Erythroblast (primary cell): Measurements from ENCODE around the gene BIVM.

ENCODE experiments used
- DNase-seq, 2 experiments: peaks; one replicate each; lab custom pipeline; 2025; lab: John Stamatoyannopoulos, UW
- GATA1 ChIP-seq: IDR thresholded peaks from 2 replicates; pipeline ENCODE4 v1.6.1; 2011; ENCODE audit warnings: low read depth, mild to moderate bottlenecking, control low read depth, low read length, moderate library complexity
- POLR2A ChIP-seq: IDR thresholded peaks from 2 replicates; pipeline ENCODE4 v1.6.1; 2011; ENCODE audit warnings: mild to moderate bottlenecking, low read length

Gene BIVM

GRCh38 chr13:102868366-102868936 lies 69.5 kb downstream of the BIVM start:
- DNase-seq, result no peak
- TF ChIP-seq POLR2A (no peak), GATA1 (no peak)

GRCh38 chr13:102869948-102870676 lies 71.2 kb downstream of the BIVM start:
- no peak for DNase-seq
- no peak for TF ChIP-seq GATA1

- TF ChIP-seq POLR2A (no peak), GATA1 (no peak)
- DNase-seq, result peak; percentile 55 to 71
Measured at GRCh38 chr13:102870677-102871415, 71.9 kb downstream of the BIVM start.

- no peak for DNase-seq
- no peak for TF ChIP-seq GATA1
- no peak for TF ChIP-seq POLR2A
Measured at GRCh38 chr13:102872131-102872530, 73.2 kb downstream of the BIVM start.

DNA sequence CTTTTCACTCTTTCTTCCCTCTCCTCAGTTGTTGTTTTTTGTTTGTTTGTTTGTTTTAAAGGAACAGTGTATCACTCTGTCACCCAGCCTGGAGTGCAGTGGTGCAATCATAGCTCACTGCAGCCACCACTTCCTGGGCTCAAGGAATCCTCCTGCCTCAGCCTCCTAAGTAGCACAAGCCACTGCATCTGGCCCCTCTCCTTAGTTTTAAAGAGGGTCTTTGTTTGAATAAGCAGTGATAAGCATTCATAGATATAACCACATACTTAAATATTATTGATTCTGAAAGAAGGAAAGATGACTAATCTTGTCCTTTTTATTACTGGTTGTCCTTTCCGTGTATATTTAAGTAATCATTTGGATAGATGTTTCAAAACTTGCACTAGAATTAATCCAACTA lies 73.6 kb downstream of the BIVM start:
- TF ChIP-seq POLR2A, result no peak
- no peak for TF ChIP-seq GATA1
- DNase-seq, result no peak

DNA sequence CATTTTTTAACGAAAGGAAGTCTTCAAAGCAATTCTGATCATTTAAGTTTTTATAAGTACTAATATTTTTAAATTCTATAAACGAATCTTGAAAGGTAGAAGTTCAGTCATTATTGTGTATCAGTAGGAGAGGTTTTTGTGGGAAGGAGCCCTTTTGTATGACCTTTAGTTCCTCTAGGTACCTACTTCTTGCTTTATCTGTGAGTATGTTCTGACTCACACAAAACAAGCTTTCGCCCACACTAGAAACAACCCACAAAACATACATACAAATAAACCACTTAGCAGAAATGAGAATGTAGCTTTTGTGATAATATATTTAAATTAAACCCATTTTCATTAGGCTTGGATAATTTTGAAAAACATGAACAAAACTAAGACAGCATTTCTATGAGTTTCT lies 74.7 kb downstream of the BIVM start:
- no peak for DNase-seq
- TF ChIP-seq POLR2A (no peak), GATA1 (no peak)

DNA sequence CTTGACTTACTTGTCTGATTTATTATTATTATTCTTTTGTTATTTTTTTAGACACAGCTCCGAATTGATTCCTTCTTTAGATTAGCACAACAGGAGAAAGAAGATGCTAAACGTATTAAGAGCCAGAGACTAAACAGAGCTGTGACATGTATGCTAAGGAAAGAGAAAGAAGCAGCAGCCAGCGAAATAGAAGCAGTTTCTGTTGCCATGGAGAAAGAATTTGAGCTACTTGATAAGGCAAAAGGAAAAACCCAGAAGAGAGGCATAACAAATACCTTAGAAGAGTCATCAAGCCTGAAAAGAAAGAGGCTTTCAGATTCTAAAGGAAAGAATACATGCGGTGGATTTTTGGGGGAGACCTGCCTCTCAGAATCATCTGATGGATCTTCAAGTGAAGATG lies 76.3 kb downstream of the BIVM start:
- DNase-seq, result no peak
- no peak for TF ChIP-seq POLR2A
- TF ChIP-seq GATA1, result no peak

DNA sequence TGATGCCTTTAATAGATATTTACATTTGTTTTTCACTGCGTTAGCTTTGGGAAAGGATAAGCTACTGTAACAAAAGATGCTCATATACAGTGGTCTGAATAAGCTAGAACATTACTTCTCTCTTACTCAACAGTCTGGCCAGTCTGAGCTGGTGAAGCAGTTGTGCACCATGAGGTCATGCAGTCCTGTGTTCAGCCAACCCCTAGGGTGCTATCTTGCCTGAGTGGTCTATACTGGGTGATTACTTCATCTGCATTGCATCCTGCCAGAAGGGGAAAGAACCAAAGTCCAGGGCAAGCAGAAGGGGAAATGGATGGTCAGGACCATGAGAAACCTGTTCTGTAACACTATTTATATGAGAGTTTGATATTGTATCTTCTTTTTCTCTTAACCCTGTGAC lies 78.4 kb downstream of the BIVM start:
- no peak for DNase-seq
- TF ChIP-seq GATA1 (no peak), POLR2A (no peak)

- no peak for DNase-seq
- TF ChIP-seq POLR2A (no peak), GATA1 (no peak)
Measured at GRCh38 chr13:102878481-102878880, 79.6 kb downstream of the BIVM start.

DNA sequence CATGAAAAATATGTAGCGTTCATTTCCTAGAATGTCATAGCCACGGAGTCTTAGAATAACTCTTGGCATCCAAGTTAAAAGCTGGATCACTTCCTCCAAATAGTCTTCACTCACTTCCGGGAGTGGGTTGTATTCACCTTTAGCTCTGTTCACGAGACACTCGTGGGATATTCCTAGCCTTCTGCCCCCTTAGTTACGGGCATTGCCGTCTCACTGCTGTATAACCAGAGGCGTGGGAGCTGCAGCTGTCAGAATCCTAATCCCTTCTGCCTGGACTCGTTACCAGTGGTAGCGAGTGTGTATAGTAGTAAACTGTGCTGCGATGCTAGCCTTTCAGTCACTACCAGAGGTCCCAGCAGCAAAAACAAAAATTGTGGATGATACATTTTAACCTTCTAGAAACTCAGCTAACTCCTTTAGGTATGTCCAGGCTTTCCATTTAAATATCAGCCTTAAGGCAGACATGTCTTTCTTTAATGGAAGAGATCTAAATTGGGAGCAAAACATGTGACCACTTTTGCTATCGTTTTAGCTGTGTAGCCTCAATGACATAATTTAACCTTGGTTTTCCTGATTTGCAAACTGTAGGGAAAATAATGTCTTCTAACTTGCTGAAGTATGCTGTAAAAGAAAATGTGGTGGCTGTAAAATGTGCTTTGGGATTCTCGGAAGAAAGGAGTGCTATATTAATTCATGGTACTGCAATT lies 81.0 kb downstream of the BIVM start:
- DNase-seq, result no peak
- no peak for TF ChIP-seq POLR2A
- no peak for TF ChIP-seq GATA1

DNA sequence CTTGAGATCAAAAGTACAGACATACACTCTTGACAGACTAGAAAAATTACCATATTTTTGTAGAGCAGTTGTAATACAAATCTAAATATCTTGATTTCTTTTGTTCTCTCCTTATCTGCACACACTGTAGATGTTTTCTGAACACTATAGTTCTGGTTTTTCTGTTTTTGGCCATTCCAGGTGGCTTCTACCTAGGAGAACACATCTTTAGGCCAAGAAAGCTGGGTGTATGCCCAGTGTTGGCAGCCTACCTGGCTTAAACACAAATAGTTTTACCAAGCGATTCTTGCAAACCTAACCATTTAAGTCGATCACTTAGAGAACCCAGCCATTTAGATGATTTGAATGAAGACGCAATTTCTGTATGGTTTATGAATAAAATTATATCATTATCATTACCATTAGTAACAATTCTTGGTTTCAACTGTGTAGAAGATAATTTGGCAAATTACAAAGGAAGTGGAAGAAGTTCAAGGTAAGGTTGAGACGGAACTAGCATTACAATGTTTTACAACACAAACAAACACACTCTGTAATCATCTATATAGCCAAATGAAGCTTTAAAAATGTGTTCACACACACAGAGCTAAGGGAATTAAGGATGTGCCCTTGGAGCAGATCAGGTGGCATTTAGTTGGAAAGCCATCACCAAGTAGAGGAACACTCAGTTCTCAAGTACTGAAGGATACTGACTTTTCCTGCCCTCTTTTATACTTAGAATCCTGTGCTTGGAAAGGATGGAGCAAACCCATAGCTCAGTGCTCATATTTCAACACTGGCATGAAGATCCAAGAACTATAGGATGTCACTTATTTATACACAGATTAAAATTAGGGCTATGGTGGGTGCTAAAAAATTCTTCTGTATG lies 83.1 kb downstream of the BIVM start:
- TF ChIP-seq GATA1 (no peak), POLR2A (no peak)

More for the DNA sequence above, 83.1 kb downstream of the BIVM start:
- DNase-seq, result no peak
